GM23338 (cell line): ENCODE data around the gene DNAJC13. TPM values are rescaled to one million over a fixed set of nuclear protein-coding genes. Genes with fewer than 3 reads are reported as not detected.

Experiments
- ATAC-seq: fragments of 200-7000 bp; cut with Tn5 transposase; 3 replicates; pipeline ENCODE4 v1.9.1; 2020
- DNase-seq: peaks from one replicate; pipeline ENCODE4 v3.0.0-alpha.2; 2015; ENCODE audit warnings: low spot score
- H2AFZ ChIP-seq: fragments of 200-600 bp; sonication (generic); 2 replicates; pipeline ENCODE4 v1.8.0; 2016; ENCODE audit warnings: antibody characterized with exemption, mild to moderate bottlenecking, moderate library complexity
- H3F3A ChIP-seq: fragments of 200-600 bp; sonication (generic); replicated peaks from 2 replicates; pipeline ENCODE4 v1.8.0; 2017; ENCODE audit warnings: antibody characterized with exemption, mixed run types, low read depth
- H3K27ac ChIP-seq: fragments of 200-600 bp; sonication (generic); 2 replicates; pipeline ENCODE4 v1.6.1; 2016; ENCODE audit warnings: low read depth
- H3K27me3 ChIP-seq: fragments of 200-600 bp; sonication (generic); 2 replicates; pipeline ENCODE4 v1.8.0; 2016; ENCODE audit warnings: mild to moderate bottlenecking, mixed run types, moderate library complexity; ENCODE audit not compliant: insufficient read depth
- H3K36me3 ChIP-seq: fragments of 200-600 bp; sonication (generic); 2 replicates; pipeline ENCODE4 v1.8.0; 2016; ENCODE audit warnings: mild to moderate bottlenecking; ENCODE audit not compliant: insufficient read depth
- H3K4me1 ChIP-seq: fragments of 200-600 bp; sonication (generic); 2 replicates; pipeline ENCODE4 v1.8.0; 2016; ENCODE audit warnings: mild to moderate bottlenecking, moderate library complexity; ENCODE audit not compliant: insufficient read depth
- H3K4me2 ChIP-seq: fragments of 200-600 bp; sonication (generic); 2 replicates; pipeline ENCODE4 v1.7.1; 2017; ENCODE audit warnings: mixed run types
- H3K4me3 ChIP-seq: fragments of 200-600 bp; sonication (generic); 2 replicates; pipeline ENCODE4 v1.6.1; 2016; ENCODE audit warnings: mixed run types
- H3K79me2 ChIP-seq: fragments of 200-600 bp; sonication (generic); replicated peaks from 2 replicates; pipeline ENCODE4 v1.8.0; 2017; ENCODE audit warnings: mild to moderate bottlenecking; ENCODE audit not compliant: insufficient read depth
- H3K9me2 ChIP-seq: fragments of 200-600 bp; sonication (generic); 2 replicates; pipeline ENCODE4 v1.8.0; 2017; ENCODE audit not compliant: insufficient read depth
- H4K20me1 ChIP-seq: fragments of 200-600 bp; sonication (generic); replicated peaks from 2 replicates; pipeline ENCODE4 v1.8.0; 2017; ENCODE audit warnings: mild to moderate bottlenecking; ENCODE audit not compliant: insufficient read depth
- H3K27ac Mint-ChIP-seq: 2 replicates; pipeline ENCODE4 v1.8.0; 2020; ENCODE audit warnings: inconsistent platforms, mild to moderate bottlenecking, moderate library complexity, mixed read lengths
- H3K27me3 Mint-ChIP-seq: 3 replicates; pipeline ENCODE4 v1.8.0; 2022; ENCODE audit warnings: low read depth, mild to moderate bottlenecking, moderate library complexity, mixed read lengths, inconsistent platforms; ENCODE audit not compliant: insufficient read depth, poor library complexity
- H3K36me3 Mint-ChIP-seq: 3 replicates; pipeline ENCODE4 v1.8.0; 2021; ENCODE audit warnings: low read depth, mild to moderate bottlenecking, inconsistent platforms, moderate library complexity, mixed read lengths
- H3K4me1 Mint-ChIP-seq: 3 replicates; pipeline ENCODE4 v1.8.0; 2020; ENCODE audit warnings: mild to moderate bottlenecking, inconsistent platforms, mixed read lengths
- H3K4me3 Mint-ChIP-seq: 3 replicates; pipeline ENCODE4 v1.8.0; 2021; ENCODE audit warnings: moderate library complexity, mild to moderate bottlenecking, inconsistent platforms, mixed read lengths
- H3K9me3 Mint-ChIP-seq: 3 replicates; pipeline ENCODE4 v1.8.0; 2020; ENCODE audit warnings: moderate library complexity, mild to moderate bottlenecking, inconsistent platforms, mixed read lengths
- CREB1 ChIP-seq: fragments of 250-450 bp; sonication (Bioruptor Pico); IDR thresholded peaks from 2 replicates; pipeline ENCODE4 v1.5.0; 2020; ENCODE audit warnings: low read depth, mild to moderate bottlenecking, moderate library complexity
- EZH2phosphoT487 ChIP-seq: fragments of 200-600 bp; sonication (generic); IDR thresholded peaks from one replicate; pipeline ENCODE4 v1.8.1; 2018; ENCODE audit warnings: antibody characterized with exemption; ENCODE audit not compliant: unreplicated experiment
- JUNB ChIP-seq: IDR thresholded peaks from one replicate; pipeline ENCODE4 v1.6.1; 2016; ENCODE audit warnings: antibody characterized with exemption; ENCODE audit not compliant: unreplicated experiment
- POLR2AphosphoS5 ChIP-seq: IDR thresholded peaks from 2 replicates; pipeline ENCODE4 v1.6.1; 2016; ENCODE audit warnings: antibody characterized with exemption, low read depth
- STAT1 ChIP-seq: IDR thresholded peaks from one replicate; pipeline ENCODE4 v1.6.1; 2016; ENCODE audit warnings: antibody characterized with exemption; ENCODE audit not compliant: unreplicated experiment
- ZNF114 ChIP-seq: fragments of 250-450 bp; sonication (Bioruptor Pico); IDR thresholded peaks from 2 replicates; pipeline ENCODE4 v1.5.0; 2020; ENCODE audit warnings: mild to moderate bottlenecking, moderate library complexity
- ZNF331 ChIP-seq: fragments of 250-450 bp; sonication (Bioruptor Pico); IDR thresholded peaks from 2 replicates; pipeline ENCODE4 v1.5.0; 2020; ENCODE audit warnings: low read depth, mild to moderate bottlenecking, moderate library complexity
- polyA plus RNA-seq: library from polyadenylated mRNA; unstranded; fragments of >200 nt; fragmentation: Nextera tagmentation; extraction: Ambion mirVana; gene quantifications from 2 replicates; pipeline ENCODE4 v1.2.1, GENCODE V29; 2016
- total RNA-seq: library from RNA; depleted of rRNA; stranded (reverse); fragments of >200 nt; shearing (Covaris generic); gene quantifications from 2 replicates; pipeline ENCODE4 v1.2.3, GENCODE V29; 2014
- TF ChIP-seq, protein P1 (sequence below): IDR thresholded peaks from one replicate; pipeline ENCODE4 v1.6.1; 2018; ENCODE audit warnings: antibody characterized with exemption; ENCODE audit not compliant: unreplicated experiment
- TF ChIP-seq, protein P2 (sequence below), 2 experiments: fragments of 200-600 bp in 1 of 2; sonication (generic) in 1 of 2; conservative IDR thresholded peaks; 2 replicates each; pipeline versions ENCODE4 v1.5.1 to v1.6.1; 2016 to 2017; ENCODE audit warnings: antibody characterized with exemption in 2 of 2, low read depth in 2 of 2, mild to moderate bottlenecking in 2 of 2, moderate library complexity in 1 of 2
- TF ChIP-seq, protein P3 (sequence below): IDR thresholded peaks from 2 replicates; pipeline ENCODE4 v1.6.1; 2016; ENCODE audit warnings: antibody characterized with exemption

Gene DNAJC13
- total and polyA plus RNA-seq, 2 experiments from 2014 or later, result 8.3 to 33.6 TPM

DNA sequence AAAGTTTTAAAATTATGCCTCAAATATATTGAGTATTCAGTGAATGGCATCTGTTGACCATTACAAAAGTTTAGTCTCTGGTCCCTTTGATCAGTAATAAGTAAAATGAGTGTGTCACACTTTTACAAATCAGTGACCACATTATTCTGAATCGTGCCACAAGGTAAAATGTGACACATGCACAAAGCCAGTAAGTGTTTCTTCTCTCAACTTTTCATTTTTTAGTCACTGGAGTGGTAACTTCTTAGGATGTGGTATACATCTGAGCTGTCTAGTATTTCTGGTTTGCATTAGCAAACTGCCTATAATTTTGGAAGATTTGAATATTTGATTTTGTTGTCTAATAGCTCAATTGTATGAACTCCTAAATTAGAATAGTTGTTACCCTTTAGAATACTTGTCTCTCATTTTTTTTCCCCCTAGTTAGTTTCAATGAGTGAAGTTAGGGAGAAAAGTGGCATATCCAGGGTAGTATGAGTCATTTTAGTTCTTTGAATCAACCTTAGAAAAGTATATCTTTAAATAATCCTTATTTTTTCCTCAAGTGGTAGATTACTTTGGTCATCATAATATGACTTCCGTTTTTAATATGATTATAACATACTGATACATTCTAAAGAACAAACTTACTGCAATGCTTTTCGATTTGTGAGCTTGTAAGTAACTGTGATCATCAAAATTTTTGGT, 18.1 kb downstream of the DNAJC13 start (continued):
- TF ChIP-seq, protein P1, sequence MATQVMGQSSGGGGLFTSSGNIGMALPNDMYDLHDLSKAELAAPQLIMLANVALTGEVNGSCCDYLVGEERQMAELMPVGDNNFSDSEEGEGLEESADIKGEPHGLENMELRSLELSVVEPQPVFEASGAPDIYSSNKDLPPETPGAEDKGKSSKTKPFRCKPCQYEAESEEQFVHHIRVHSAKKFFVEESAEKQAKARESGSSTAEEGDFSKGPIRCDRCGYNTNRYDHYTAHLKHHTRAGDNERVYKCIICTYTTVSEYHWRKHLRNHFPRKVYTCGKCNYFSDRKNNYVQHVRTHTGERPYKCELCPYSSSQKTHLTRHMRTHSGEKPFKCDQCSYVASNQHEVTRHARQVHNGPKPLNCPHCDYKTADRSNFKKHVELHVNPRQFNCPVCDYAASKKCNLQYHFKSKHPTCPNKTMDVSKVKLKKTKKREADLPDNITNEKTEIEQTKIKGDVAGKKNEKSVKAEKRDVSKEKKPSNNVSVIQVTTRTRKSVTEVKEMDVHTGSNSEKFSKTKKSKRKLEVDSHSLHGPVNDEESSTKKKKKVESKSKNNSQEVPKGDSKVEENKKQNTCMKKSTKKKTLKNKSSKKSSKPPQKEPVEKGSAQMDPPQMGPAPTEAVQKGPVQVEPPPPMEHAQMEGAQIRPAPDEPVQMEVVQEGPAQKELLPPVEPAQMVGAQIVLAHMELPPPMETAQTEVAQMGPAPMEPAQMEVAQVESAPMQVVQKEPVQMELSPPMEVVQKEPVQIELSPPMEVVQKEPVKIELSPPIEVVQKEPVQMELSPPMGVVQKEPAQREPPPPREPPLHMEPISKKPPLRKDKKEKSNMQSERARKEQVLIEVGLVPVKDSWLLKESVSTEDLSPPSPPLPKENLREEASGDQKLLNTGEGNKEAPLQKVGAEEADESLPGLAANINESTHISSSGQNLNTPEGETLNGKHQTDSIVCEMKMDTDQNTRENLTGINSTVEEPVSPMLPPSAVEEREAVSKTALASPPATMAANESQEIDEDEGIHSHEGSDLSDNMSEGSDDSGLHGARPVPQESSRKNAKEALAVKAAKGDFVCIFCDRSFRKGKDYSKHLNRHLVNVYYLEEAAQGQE, result no peak
- TF ChIP-seq, protein P2, sequence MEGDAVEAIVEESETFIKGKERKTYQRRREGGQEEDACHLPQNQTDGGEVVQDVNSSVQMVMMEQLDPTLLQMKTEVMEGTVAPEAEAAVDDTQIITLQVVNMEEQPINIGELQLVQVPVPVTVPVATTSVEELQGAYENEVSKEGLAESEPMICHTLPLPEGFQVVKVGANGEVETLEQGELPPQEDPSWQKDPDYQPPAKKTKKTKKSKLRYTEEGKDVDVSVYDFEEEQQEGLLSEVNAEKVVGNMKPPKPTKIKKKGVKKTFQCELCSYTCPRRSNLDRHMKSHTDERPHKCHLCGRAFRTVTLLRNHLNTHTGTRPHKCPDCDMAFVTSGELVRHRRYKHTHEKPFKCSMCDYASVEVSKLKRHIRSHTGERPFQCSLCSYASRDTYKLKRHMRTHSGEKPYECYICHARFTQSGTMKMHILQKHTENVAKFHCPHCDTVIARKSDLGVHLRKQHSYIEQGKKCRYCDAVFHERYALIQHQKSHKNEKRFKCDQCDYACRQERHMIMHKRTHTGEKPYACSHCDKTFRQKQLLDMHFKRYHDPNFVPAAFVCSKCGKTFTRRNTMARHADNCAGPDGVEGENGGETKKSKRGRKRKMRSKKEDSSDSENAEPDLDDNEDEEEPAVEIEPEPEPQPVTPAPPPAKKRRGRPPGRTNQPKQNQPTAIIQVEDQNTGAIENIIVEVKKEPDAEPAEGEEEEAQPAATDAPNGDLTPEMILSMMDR (conservative IDR thresholded peaks at IDR 0.05; ENCODE audit: low read depth in 2 of 2), result no peak
- TF ChIP-seq STAT1 (no peak), ZNF331 (CRISPR knock-in tag) (no peak), ZNF114 (CRISPR knock-in tag) (no peak), POLR2AphosphoS5 (no peak), CREB1 (CRISPR knock-in tag) (no peak), JUNB (no peak)
- TF ChIP-seq, protein P3, sequence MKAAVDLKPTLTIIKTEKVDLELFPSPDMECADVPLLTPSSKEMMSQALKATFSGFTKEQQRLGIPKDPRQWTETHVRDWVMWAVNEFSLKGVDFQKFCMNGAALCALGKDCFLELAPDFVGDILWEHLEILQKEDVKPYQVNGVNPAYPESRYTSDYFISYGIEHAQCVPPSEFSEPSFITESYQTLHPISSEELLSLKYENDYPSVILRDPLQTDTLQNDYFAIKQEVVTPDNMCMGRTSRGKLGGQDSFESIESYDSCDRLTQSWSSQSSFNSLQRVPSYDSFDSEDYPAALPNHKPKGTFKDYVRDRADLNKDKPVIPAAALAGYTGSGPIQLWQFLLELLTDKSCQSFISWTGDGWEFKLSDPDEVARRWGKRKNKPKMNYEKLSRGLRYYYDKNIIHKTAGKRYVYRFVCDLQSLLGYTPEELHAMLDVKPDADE, result no peak

- no peaks in the 10 kb centered on the region for H3K27me3 Mint-ChIP-seq
- no peaks in the 10 kb centered on the region for H3K36me3 Mint-ChIP-seq
- no peak overlapping the region for H3K4me3 Mint-ChIP-seq
- no peak for TF ChIP-seq ZNF331 (CRISPR knock-in tag)
- TF ChIP-seq, protein P1, result no peak
- TF ChIP-seq, protein P2 (conservative IDR thresholded peaks at IDR 0.05; ENCODE audit: low read depth in 2 of 2), result no peak
- TF ChIP-seq, protein P3, result no peak
- no peak for TF ChIP-seq EZH2phosphoT487
These were observed 18.7 kb downstream of the DNAJC13 start for GRCh38 chr3:132435911-132436425.

More at GRCh38 chr3:132435911-132436425, 18.7 kb downstream of the DNAJC13 start:
- ATAC-seq, result no peak
- no peak overlapping the region for H3K4me3 ChIP-seq
- Mint-ChIP-seq H3K4me1 (no peaks in the 10 kb centered on the region), H3K27ac (no peak overlapping the region), H3K9me3 (no peaks in the 10 kb centered on the region)
- H3K4me1 ChIP-seq, result no peaks in the 10 kb centered on the region
- no peak overlapping the region for H3K4me2 ChIP-seq
- DNase-seq, result no peak
- H3K27ac ChIP-seq, result no peak overlapping the region
- H3K9me2 ChIP-seq, result no peaks in the 10 kb centered on the region
- no peaks in the 10 kb centered on the region for H3K27me3 ChIP-seq
- peaks cover 12% of the 10 kb centered on the region for H3K79me2 ChIP-seq
- no peaks in the 10 kb centered on the region for H3F3A ChIP-seq
- peaks cover 5% of the 10 kb centered on the region for H4K20me1 ChIP-seq
- H3K36me3 ChIP-seq, result no peaks in the 10 kb centered on the region
- no peak overlapping the region for H2AFZ ChIP-seq
